Cardiac septum (tissue), 1 donor: ENCODE data around the gene GNAS-AS1. TPM values are rescaled to one million over a fixed set of nuclear protein-coding genes. Genes with fewer than 3 reads are reported as not detected.
"Not testable (repeated sequence)": the region's sequence is repeated elsewhere in the genome, so short reads cannot be mapped to it uniquely, and the experiment has no call there.

Source experiments
- DNase-seq: peaks from one replicate; pipeline ENCODE4 v3.0.0-alpha.2; 2020; ENCODE audit warnings: low spot score
- intact Hi-C: fragments of 100-400 bp; cut with DNase I; formaldehyde crosslinking; loops from one replicate; pipeline ENCODE4 v1.14.0; 2022
- total RNA-seq: library from RNA; stranded (reverse); fragmentation: NEBNext Ultra II Directional; extraction: Animal tissue kit (Norgen Biotek cat#: 25700); gene quantifications from one replicate; pipeline ENCODE4 v1.2.1, GENCODE V29; 2021
- donor health status: DM: no; HTN: no; CAD: no.

The GNAS-AS1 gene
- total RNA-seq, 1 donor from 2014 or later: 0.75 TPM

- DNase-seq: no peak
- intact Hi-C loops: no loop called here
These were observed 9.0 kb downstream of the GNAS-AS1 start for GRCh38 chr20:58841539-58842264.

DNA sequence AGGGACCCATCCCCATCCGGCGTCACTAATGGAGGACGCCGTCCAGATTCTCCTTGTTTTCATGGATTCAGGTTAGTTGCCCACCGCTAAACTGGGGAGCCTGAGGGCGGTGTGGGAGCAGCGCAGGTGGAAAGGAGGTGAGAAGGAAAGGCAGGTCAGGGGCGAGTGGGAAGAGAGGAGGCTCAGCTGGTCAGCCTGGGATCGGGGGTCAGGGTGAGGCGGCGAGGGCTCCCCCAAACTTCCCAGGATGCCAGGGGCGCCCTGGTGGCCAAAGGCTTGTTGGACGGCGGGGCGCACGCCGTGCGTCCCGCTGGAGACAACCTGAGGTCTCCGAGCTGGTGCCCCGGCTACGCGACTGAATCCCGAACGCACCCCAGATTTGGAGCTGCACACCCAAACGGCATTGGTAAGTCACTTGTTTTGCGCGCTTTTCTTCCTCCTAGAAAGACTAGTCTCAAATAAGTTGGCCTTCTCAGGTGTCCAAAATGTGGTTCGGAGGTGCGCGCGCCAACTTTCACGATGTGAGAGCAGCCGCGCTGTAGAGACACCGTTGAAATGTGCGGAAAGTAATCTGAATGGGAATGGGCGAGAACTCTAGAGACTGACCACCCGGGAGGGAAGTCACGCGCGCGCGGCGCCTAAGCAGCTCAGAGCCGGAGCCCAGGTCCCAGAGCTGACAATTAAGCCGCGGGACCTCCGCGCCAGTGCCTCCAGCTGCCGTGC, 9.7 kb downstream of the GNAS-AS1 start:
- no peak for DNase-seq
- intact Hi-C loops: no loop called here

- intact Hi-C loops: no loop called here
- DNase-seq: no peak
These were observed 10.5 kb downstream of the GNAS-AS1 start for GRCh38 chr20:58839991-58840747.

- DNase-seq: no peak
- intact Hi-C loops: no loop called here
These were observed 11.2 kb downstream of the GNAS-AS1 start for GRCh38 chr20:58839474-58839874.

DNA sequence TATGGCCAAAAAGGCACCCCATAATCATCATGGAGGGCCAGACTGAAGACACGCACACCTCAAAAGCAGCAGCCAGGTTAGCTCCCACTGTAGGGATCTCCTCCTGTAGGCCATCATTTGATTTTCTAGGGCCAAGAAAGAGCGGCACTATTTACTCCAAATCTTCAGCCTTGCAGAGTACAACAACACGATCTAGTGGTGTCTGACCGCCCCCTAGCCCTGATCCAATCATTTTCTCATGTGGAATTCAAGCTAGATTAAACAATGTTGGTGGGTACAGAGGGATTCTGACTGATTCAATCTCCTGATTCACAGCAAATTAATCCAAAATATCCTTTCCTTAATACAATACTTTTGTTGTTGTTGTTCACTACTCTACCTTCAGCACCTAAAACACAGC, 12.5 kb downstream of the GNAS-AS1 start:
- intact Hi-C loops: no loop called here
- no peak for DNase-seq

GRCh38 chr20:58837717-58838116, 13.0 kb downstream of the GNAS-AS1 start:
- intact Hi-C loops: no loop called here
- no peak for DNase-seq

GRCh38 chr20:58836616-58837204, 14.0 kb downstream of the GNAS-AS1 start:
- no peak for DNase-seq
- intact Hi-C loops: no loop called here

DNA sequence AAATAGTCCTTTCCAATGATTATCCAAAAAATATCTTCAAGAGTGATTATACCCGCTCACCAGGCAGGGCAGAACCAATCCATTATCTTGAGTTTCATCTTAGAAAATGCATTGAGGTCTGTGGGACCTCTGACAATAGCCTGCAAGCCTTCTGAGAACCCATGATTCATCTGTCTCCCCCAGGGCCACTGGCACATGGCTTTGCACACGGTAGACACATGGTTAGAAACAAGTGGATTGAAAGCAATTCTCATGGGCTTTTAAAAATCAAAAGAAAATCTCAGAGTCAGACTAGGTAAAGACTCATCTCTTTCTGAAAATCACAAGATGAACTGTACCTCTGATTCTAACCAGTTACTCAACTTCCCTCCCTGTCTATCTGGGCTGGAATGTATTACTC, 15.5 kb downstream of the GNAS-AS1 start:
- no peak for DNase-seq
- intact Hi-C loops: no loop called here

DNA sequence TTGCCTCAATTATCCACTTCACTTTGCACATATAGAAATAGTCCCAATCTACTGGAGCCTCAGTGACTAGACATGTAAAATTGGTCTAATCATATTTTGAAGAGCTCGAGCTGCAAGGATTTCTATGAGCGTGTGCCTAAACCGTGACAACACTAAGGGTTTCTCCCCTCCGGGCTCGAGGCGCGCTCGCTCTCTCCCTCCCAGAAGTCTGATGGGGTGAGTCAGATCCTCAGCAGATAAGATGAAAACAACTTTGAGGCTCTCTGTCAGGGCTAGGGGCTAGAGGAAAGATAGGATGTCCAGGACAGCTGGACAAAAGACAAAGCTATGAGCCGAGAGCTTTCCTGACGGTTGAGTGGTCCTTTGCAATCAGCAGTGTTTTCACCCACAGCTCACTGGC, 16.8 kb downstream of the GNAS-AS1 start:
- DNase-seq: no peak
- intact Hi-C loops: no loop called here

- DNase-seq: no peak
- intact Hi-C loops: no loop called here
These were observed 18.2 kb downstream of the GNAS-AS1 start for GRCh38 chr20:58832457-58832856.

DNA sequence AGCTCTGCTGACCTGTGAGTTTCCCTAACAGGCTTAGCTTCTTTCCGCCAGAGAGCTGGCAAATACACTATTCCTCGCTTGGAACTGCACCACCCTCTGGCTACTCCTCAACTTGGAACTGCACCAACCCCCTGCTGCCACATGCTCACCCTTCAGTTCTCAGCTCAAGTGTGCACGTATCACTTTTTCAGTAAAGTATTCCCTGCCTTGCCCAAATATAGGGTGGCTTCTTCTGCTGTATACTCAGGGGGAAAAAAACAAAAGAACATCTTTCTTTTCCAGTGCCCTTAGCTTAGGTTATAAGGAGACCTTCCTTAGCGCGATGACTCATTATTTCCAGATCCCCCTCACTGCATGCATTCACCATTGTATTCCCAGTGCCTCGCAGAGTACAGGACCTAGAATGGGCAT, 21.2 kb downstream of the GNAS-AS1 start:
- DNase-seq: no peak
- intact Hi-C loops: no loop called here

DNA sequence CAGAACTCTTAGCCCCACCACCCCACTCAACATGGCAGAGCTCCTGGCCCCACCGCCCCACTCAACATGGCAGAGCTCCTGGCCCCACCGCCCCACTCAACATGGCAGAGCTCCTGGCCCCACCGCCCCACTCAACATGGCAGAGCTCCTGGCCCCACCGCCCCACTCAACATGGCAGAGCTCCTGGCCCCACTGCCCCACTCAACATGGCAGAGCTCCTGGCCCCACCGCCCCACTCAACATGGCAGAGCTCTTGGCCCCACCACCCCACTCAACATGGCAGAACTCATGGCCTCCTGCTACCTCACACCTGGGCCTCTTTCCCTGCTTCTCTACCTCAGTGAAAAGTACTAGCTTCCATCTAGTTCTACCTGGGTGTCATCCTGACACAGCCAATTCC, 21.9 kb downstream of the GNAS-AS1 start:
- DNase-seq, intact Hi-C loops: not testable (repeated sequence)

- intact Hi-C loops: no loop called here
- no peak for DNase-seq
These were observed 22.6 kb downstream of the GNAS-AS1 start for GRCh38 chr20:58828136-58828535.

DNA sequence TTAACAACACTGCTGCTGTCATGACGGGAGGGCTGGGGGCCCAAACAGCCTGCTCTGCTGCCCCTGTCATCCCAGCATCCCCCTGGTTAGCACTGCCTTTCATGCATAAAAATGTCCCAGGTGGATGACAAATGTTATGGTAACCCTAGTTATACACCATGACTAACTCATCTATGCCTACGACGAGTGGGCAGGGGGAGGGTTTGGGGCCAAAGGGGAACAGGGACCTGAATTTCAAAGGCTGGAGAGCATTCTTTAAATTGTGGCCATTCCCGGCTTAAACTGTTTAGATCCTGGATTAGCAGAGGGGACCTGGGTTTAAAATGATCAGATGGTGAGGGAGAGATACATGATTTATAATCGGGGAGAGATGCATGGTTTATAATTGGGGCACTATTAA, 24.4 kb downstream of the GNAS-AS1 start:
- intact Hi-C loops: no loop called here
- DNase-seq: no peak

DNA sequence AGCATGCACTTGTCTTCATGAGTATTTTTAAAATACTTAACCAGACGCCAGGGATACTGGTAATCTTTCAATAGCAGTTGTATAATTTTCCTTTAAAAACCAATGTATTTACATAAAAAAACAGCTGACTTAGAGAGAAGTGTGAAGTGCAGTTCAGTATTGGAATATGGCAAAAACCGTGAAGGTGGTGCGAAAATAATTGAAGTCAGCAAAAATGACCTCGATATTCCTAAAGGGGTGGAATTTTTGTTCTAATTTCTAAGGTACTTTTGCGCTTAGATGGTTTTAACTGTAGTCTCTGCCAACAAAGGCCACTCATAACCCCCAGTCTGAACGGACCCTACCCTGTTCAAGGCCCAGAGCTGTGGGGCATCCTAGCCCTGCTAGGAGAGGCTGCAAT, 25.3 kb downstream of the GNAS-AS1 start:
- no peak for DNase-seq
- intact Hi-C loops: no loop called here

GRCh38 chr20:58824843-58825242, 25.9 kb downstream of the GNAS-AS1 start:
- intact Hi-C loops: no loop called here
- DNase-seq: no peak

DNA sequence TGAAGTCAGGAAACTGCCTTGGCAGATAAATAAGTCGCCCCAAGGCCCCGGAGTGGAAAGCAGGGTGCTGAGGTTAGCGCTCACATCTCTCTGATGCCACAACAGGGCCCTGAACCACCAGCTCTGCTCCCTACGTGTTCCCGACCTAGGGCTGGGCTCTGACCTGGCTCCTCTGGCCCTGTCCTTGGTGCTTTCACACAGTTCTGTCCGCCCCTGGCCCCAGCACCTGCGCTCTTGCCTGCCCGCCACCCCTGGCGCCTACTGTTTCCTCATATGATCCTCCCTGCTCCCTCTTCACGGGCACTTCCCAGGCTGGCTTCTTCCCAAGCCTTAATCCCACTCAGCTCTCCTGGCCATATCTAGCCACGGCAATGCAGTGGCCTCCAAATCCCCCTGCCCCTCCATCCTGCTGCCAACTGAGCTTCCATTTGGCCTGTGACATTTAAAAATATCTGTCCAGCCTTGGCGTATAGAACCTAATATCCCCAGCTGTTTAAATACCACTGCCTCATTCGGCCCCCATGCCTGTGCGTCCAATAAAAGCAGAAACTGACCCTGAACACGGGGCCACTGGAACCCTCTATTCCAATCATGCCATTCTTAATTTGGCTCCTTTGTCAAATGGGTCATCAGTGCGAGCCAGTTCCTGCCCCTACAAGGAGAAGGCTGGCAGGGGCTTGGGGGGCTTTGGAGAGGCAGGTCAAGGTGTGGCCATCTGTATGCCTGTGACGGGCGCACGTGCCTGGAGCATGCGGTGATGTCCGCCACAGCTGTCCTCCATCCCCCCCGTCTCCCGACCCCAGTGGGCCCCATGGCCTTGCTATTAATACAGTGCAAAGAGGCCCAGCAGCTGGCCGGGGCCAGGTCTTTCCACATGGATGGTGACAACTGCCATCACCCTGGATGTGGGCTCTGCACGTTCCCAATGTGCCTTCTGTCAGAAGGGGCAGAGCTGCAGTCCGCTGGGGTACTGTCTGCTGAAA, 27.7 kb downstream of the GNAS-AS1 start:
- no peak for DNase-seq
- intact Hi-C loops: no loop called here

GRCh38 chr20:58822149-58822548, 28.6 kb downstream of the GNAS-AS1 start:
- intact Hi-C loops: no loop called here
- no peak for DNase-seq

DNA sequence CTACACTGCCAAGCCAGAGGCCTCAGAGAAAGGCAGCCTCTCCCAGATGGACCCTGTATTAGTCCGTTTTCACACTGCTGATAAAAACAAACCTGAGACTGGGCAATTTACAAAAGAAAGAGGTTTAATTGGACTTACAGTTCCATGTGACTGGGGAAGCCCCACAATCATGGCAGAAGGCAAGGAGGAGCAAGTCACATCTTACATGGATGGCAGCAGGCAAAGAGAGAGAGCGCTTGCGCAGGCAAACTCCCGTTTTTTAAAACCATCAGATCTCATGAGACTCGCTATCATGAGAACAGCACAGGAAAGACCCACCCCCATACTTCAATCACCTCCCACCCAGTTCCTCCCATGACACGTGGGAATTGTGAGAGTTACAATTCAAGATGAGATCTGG, 30.2 kb downstream of the GNAS-AS1 start:
- DNase-seq, intact Hi-C loops: not testable (repeated sequence)
